ENCODE measurements around the gene LIMA1. TPM values are rescaled to one million over a fixed set of nuclear protein-coding genes. Genes with fewer than 3 reads are reported as not detected.
"Not testable (repeated sequence)": the region's sequence is repeated elsewhere in the genome, so short reads cannot be mapped to it uniquely, and the experiment has no call there.

Gene LIMA1
- total RNA-seq, 1 donor: 377 TPM

DNA sequence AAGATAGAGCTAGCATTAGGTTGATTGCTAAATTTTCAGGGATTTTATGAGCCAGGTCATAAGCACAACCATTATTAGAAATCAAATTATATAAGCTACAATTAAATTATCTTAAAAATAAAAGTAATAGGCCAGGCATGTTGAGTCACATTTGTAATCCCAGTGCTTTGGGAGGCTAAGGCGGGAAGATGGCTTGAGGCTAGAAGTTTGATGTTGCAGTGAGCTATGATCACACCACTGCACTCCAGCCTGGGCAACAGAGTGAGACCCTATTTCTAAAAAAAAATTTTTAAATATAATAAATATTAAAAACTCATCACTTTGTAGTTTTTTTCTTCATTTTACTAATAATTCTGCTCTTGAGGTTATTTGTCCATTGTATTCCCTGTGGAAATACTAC, 1.9 kb upstream of the LIMA1 start:
- DNase-seq (ENCODE audit: low read depth): no peak
- TF ChIP-seq, protein P1, sequence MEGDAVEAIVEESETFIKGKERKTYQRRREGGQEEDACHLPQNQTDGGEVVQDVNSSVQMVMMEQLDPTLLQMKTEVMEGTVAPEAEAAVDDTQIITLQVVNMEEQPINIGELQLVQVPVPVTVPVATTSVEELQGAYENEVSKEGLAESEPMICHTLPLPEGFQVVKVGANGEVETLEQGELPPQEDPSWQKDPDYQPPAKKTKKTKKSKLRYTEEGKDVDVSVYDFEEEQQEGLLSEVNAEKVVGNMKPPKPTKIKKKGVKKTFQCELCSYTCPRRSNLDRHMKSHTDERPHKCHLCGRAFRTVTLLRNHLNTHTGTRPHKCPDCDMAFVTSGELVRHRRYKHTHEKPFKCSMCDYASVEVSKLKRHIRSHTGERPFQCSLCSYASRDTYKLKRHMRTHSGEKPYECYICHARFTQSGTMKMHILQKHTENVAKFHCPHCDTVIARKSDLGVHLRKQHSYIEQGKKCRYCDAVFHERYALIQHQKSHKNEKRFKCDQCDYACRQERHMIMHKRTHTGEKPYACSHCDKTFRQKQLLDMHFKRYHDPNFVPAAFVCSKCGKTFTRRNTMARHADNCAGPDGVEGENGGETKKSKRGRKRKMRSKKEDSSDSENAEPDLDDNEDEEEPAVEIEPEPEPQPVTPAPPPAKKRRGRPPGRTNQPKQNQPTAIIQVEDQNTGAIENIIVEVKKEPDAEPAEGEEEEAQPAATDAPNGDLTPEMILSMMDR (IDR thresholded peaks at IDR 0.05; ENCODE audit: insufficient read depth, low read depth, low read length): no peak

DNA sequence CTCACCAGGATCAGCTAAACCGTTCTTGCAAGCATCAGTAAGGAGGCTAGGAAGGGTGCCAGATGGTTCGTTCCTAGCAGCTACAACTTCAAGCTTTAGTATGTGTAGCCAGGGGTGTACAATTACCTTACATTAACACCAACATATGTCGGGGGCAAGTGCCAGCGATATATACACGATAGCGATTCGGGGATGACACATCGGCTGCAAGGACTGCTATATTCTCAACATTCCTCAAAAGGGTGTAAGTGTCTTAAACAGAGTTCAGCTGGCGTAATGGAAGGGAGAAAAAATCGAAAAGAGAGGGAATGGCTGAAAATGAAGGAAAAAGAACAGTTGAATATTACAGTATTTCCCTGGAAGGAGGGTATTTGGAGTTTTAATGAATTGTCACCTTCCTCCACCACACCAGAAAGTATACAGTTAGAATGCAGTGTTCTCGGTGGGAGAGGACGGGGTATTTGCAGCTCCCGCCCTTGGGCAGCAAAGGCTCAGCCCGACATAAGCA, 545 bp downstream of the LIMA1 start:
- TF ChIP-seq, protein P1 (IDR thresholded peaks at IDR 0.05; ENCODE audit: insufficient read depth, low read depth, low read length): no peak
- peak; percentile 41 for DNase-seq (ENCODE audit: low read depth)
- peak overlapping the region; percentile 92 for H3K4me3 ChIP-seq (ENCODE audit: low read depth, low read length)

More for the DNA sequence above, 1.9 kb upstream of the LIMA1 start:
- H3K4me3 ChIP-seq (ENCODE audit: low read depth, low read length): no peak overlapping the region

- no peak for DNase-seq (ENCODE audit: low read depth)
- TF ChIP-seq, protein P1 (IDR thresholded peaks at IDR 0.05; ENCODE audit: insufficient read depth, low read depth, low read length): no peak
- no peak overlapping the region for H3K4me3 ChIP-seq (ENCODE audit: low read depth, low read length)
Observed at GRCh38 chr12:50279501-50279900, 3.8 kb downstream of the LIMA1 start.

DNA sequence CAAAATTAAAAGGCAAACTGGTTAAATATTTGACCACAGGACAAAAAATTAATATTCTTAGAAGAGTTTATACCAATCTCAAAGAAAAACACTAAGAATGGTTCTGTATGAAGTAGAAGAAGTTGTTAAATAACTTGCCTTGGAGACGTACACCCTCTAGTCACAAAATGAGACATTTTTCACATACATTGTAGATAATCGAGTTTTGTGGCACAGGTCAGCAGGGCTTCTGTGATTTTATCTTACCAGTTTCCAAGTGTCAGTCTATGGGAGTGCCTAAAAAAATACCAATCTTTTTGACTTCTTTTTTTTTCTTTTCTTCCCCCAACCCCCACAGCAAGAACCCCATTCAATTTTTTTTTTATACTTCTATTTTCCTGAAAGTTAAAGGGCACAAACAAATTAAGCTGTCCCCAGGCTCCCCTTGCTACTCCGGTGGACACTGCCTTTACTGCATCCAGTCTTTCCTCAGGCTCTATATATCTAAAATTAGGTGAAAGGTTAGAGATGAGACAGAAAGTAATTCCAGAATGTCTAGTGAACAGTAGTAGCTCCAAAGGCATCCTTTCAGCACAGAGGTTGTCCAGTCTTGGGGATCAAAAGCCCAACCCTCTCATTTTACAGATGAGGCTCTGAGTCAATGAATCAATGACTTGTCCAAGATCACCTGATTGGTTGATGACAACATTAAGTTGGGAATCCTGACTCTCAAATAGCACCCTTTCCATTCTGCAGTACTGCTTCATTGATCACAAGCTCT, 6.2 kb downstream of the LIMA1 start:
- H3K4me3 ChIP-seq (ENCODE audit: low read depth, low read length): no peak overlapping the region
- TF ChIP-seq, protein P1 (IDR thresholded peaks at IDR 0.05; ENCODE audit: insufficient read depth, low read depth, low read length): peak; percentile 9
- DNase-seq (ENCODE audit: low read depth): no peak

GRCh38 chr12:50276068-50276467, 7.3 kb downstream of the LIMA1 start:
- DNase-seq (ENCODE audit: low read depth): no peak
- TF ChIP-seq, protein P1 (IDR thresholded peaks at IDR 0.05; ENCODE audit: insufficient read depth, low read depth, low read length): no peak
- H3K4me3 ChIP-seq (ENCODE audit: low read depth, low read length): no peak overlapping the region

DNA sequence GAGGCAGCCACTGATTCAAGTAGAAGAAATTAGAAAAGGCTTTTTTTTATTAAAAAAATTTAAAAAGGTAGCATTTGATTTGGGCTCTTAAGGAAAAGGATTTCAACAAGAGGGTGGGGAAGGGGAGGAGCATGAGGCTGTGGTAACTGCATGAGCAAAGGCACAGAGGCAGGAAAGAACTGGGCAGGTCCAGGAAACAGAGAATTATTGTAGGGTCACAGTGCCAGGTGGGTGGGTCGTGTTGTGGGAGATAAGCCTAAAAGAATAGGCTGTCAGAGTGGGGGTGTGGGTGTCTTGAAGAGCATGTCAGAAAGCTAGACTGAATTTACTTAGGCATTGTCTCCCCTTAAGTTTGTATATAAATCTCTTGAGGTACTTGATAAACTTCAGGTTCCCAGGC, 7.8 kb downstream of the LIMA1 start:
- TF ChIP-seq, protein P1 (IDR thresholded peaks at IDR 0.05; ENCODE audit: insufficient read depth, low read depth, low read length): no peak
- DNase-seq (ENCODE audit: low read depth): no peak

DNA sequence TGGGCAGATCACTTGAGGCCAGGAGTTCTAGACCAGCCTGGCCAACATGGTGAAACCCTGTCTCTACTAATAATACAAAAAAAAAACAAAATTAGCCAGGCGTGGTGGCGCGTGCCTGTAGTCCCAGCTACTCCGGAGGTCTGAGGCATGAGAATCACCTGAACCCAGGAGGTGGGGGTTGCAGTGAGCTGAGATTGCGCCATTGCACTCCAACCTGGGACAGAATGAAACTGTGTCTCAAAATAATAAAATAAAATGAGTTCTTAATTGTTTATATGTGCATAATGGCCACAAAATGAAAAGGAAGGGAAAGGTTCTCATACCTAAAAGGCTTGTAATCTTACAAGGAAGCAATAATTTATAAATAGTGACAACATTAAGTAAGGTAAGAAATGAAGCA, 8.2 kb downstream of the LIMA1 start:
- H3K4me3 ChIP-seq (ENCODE audit: low read depth, low read length); DNase-seq (ENCODE audit: low read depth): not testable (repeated sequence)

More for the DNA sequence above, 7.8 kb downstream of the LIMA1 start:
- no peak overlapping the region for H3K4me3 ChIP-seq (ENCODE audit: low read depth, low read length)

Measured in fibroblast of villous mesenchyme (primary cell).